HEK293T (cell line): ENCODE data around the gene PROK1.

Source experiments
- CTCF ChIA-PET: fragments of 350-600 bp; formaldehyde crosslinking; extraction: SDS; loops from one replicate; lab custom pipeline; 2021; ENCODE audit warnings: antibody characterized with exemption, inconsistent platforms; lab: Yijun Ruan, JAX
- POLR2A ChIA-PET: fragments of 350-600 bp; formaldehyde crosslinking; extraction: SDS; loops from one replicate; lab custom pipeline; 2020; ENCODE audit warnings: antibody characterized with exemption, inconsistent platforms; lab: Yijun Ruan, JAX
- DNase-seq: peaks from one replicate; pipeline ENCODE4 v3.0.0; 2012; ENCODE audit warnings: mixed read lengths; ENCODE audit errors: extremely low spot score
- ARNT ChIP-seq: fragments of 450-650 bp; IDR thresholded peaks from 2 replicates; pipeline ENCODE4 v1.6.1; 2017; ENCODE audit warnings: mild to moderate bottlenecking
- BHLHE40 ChIP-seq: fragments of 450-650 bp; IDR thresholded peaks from 2 replicates; pipeline ENCODE4 v1.6.1; 2016; ENCODE audit warnings: mild to moderate bottlenecking, moderate library complexity, borderline replicate concordance
- CTBP1 ChIP-seq: fragments of 450-650 bp; IDR thresholded peaks from 2 replicates; pipeline ENCODE4 v1.6.1; 2016; ENCODE audit warnings: borderline replicate concordance
- ELF4 ChIP-seq: fragments of 450-650 bp; IDR thresholded peaks from 2 replicates; pipeline ENCODE4 v1.6.1; 2017; ENCODE audit warnings: antibody characterized with exemption
- FOXA1 ChIP-seq: fragments of 450-650 bp; IDR thresholded peaks from 2 replicates; pipeline ENCODE4 v1.6.1; 2016; ENCODE audit warnings: mild to moderate bottlenecking
- FOXK2 ChIP-seq: fragments of 450-650 bp; IDR thresholded peaks from 2 replicates; pipeline ENCODE4 v1.6.1; 2016; ENCODE audit warnings: mild to moderate bottlenecking
- FOXM1 ChIP-seq: fragments of 450-650 bp; IDR thresholded peaks from 2 replicates; pipeline ENCODE4 v1.6.1; 2017; ENCODE audit warnings: mild to moderate bottlenecking, borderline replicate concordance
- HDGF ChIP-seq: fragments of 450-650 bp; IDR thresholded peaks from 2 replicates; pipeline ENCODE4 v1.6.1; 2017; ENCODE audit warnings: antibody characterized with exemption, borderline replicate concordance
- L3MBTL2 ChIP-seq: fragments of 450-650 bp; conservative IDR thresholded peaks from 2 replicates; pipeline ENCODE4 v1.6.1; 2016; ENCODE audit warnings: mild to moderate bottlenecking
- LEF1 ChIP-seq: fragments of 450-650 bp; IDR thresholded peaks from 2 replicates; pipeline ENCODE4 v1.6.1; 2017; ENCODE audit warnings: mild to moderate bottlenecking, borderline replicate concordance
- NFRKB ChIP-seq: fragments of 450-650 bp; IDR thresholded peaks from 2 replicates; pipeline ENCODE4 v1.6.1; 2016; ENCODE audit warnings: mild to moderate bottlenecking, moderate library complexity
- PKNOX1 ChIP-seq: fragments of 450-650 bp; IDR thresholded peaks from 2 replicates; pipeline ENCODE4 v1.6.1; 2016
- SP1 ChIP-seq: fragments of 450-650 bp; IDR thresholded peaks from 2 replicates; pipeline ENCODE4 v1.6.1; 2017
- SUZ12 ChIP-seq: fragments of 450-650 bp; IDR thresholded peaks from 2 replicates; pipeline ENCODE4 v1.6.1; 2016; ENCODE audit warnings: mild to moderate bottlenecking
- TARDBP ChIP-seq: fragments of 450-650 bp; IDR thresholded peaks from 2 replicates; pipeline ENCODE4 v1.6.1; 2016
- ZNF384 ChIP-seq: fragments of 450-650 bp; IDR thresholded peaks from 2 replicates; pipeline ENCODE4 v1.6.1; 2016

The PROK1 gene

GRCh38 chr1:110503471-110503870 lies 52.5 kb downstream of the PROK1 start:
- TF ChIP-seq FOXA1 (no peak), CTBP1 (no peak), PKNOX1 (no peak), L3MBTL2 (no peak)
- DNase-seq: no peak
- CTCF ChIA-PET: no interaction called here
- POLR2A ChIA-PET: no interaction called here

GRCh38 chr1:110504226-110504625 lies 53.3 kb downstream of the PROK1 start:
- POLR2A ChIA-PET: no interaction called here
- CTCF ChIA-PET: no interaction called here
- no peak for DNase-seq
- TF ChIP-seq CTBP1 (no peak), HDGF (no peak), FOXM1 (no peak), FOXA1 (no peak), L3MBTL2 (no peak), SUZ12 (no peak), BHLHE40 (no peak), SP1 (no peak), ARNT (no peak), NFRKB (no peak), ELF4 (no peak), TARDBP (no peak), PKNOX1 (no peak), LEF1 (no peak), ZNF384 (no peak), FOXK2 (no peak)

- CTCF ChIA-PET: no interaction called here
Measured at GRCh38 chr1:110505596-110505995, 54.6 kb downstream of the PROK1 start.

GRCh38 chr1:110506541-110506940 lies 55.6 kb downstream of the PROK1 start:
- CTCF ChIA-PET: no interaction called here
- POLR2A ChIA-PET: no interaction called here
- DNase-seq: no peak
- TF ChIP-seq ARNT (no peak), FOXK2 (no peak), ELF4 (no peak), PKNOX1 (no peak), ZNF384 (no peak), TARDBP (no peak), LEF1 (no peak), SUZ12 (no peak), FOXM1 (no peak), FOXA1 (no peak), SP1 (no peak), NFRKB (no peak), L3MBTL2 (no peak), CTBP1 (no peak), BHLHE40 (no peak), HDGF (no peak)

More at GRCh38 chr1:110505596-110505995, 54.6 kb downstream of the PROK1 start:
- TF ChIP-seq SUZ12 (no peak), CTBP1 (no peak), LEF1 (no peak), HDGF (no peak), SP1 (no peak), L3MBTL2 (no peak), FOXA1 (no peak), ARNT (no peak), TARDBP (no peak), FOXK2 (no peak), NFRKB (no peak), ELF4 (no peak), BHLHE40 (no peak), ZNF384 (no peak), FOXM1 (no peak), PKNOX1 (no peak)
- no peak for DNase-seq
- POLR2A ChIA-PET: no interaction called here
